Stimulated activated CD4-positive, alpha-beta T cell treated with anti-CD3 and anti-CD28 coated beads, Interleukin-2, amount 100 ng/mL, for 24 hours (primary cell): ENCODE results near the gene CLCN5.

Experiments used
- DNase-seq, 2 donors: peaks; one replicate each; pipeline ENCODE4 v3.0.0-alpha.2; 2020

CLCN5 gene

DNA sequence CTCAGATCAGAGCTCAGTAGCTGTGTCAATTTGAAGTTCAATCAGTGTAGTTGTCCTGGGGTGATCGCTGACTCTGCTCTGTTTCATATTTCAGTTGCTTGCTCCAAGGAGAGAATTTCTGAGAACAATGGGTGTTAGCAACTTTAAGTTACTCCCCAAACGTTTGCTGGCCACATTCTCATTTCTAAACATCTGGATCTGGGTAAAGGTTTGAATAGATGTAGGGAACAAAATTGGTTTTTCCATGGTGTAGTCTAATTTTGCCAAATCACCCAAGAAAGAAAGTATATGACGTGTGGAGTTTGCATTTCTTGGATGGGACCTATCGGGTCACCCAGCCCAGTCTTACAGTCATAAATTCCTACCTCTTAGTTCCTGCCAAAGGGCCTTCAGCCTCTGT, 174.7 kb downstream of the CLCN5 start:
- no peak for DNase-seq

DNA sequence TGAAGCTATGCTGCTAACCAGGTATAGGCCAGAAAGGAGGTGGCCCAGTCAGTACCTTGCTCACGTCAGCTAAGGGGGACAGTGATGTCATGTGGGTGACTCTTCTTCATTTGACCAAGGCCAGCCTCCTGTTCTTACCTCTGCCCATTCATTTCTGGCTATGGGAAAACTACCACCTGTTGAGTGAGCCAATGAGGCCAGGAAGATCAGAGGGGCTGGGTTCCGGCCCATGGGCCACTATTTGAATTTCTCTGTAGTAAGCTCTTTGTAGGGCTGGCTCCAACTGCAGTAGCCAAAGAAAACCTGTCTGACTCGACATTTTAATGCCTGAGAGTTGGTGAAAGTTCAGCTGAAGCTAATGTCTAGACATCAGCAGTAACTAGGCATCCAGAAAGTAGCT, 175.8 kb downstream of the CLCN5 start:
- DNase-seq, result no peak

DNA sequence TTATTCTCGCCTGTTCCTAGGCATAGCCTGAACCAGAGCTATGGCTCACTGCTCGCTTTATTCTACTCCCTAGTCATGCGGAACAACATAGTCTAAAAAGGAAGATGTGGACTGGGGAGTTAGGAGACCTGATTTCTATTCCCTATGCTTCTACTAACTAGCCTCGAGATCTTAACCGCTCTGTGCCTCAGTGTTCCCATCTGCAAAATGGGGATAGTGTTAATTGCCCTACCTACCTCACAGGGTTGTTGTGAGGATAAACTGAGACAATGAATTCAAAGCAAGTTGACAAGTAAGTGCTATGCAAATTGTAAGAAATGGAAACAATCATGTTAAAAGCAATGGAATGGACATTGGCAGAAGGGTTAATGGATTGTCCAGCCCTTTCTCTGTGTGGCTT, 176.4 kb downstream of the CLCN5 start:
- DNase-seq, result no peak

DNA sequence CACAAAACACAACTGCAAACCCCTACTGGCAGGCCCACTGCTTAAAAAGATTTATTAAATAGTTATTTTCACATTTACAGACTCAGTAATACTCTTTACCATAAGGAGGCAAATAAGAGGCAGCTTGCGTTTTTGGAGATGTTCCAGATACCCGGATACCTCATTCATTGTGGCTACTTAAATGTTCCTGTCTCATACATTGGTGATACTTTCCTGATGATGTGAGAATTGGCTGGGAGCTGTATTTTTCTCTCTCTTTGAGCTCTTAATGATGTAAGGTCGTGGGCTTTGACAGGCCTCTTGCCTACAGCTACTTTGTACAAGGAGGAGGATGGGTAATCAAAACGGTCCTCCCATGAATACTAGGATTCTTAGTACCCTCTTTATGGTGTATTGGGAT, 176.9 kb downstream of the CLCN5 start:
- no peak for DNase-seq

DNA sequence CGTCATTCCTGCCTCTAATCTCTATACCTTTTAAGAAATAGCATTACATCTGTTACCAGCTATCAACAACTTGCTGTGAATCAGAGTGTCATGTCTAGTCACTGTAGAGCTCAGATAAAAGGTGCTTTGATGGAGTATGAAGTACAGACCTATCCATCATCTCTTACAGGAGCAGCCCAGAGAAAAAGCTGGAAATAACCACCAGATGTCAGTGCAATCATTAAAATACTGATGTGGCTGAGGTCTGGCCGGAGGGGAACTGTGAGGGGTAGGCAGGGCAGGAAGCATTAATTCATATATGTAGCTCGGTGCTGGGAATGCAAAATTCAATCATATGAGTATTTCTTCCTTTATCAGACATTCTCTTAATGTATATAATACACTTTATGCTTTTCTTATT, 177.8 kb downstream of the CLCN5 start:
- DNase-seq, result no peak

DNA sequence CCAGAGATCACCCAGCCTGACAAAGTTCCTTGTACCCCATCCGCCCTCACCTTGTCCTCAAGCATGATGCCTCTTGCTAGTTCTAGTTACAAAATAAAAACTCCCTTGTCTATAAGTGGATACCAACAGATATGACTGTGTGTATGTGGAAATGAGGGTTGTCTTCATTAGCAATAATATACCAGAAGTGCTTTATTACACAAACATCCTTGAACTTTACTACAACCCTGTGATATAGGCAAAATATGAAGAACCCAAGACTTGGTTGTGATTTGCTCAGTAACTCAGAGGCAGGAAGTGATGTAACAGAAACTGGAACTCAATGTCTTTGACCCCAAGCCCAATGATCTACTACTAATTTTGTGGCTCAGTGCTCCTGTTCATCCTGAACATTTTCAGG, 180.8 kb downstream of the CLCN5 start:
- no peak for DNase-seq

DNA sequence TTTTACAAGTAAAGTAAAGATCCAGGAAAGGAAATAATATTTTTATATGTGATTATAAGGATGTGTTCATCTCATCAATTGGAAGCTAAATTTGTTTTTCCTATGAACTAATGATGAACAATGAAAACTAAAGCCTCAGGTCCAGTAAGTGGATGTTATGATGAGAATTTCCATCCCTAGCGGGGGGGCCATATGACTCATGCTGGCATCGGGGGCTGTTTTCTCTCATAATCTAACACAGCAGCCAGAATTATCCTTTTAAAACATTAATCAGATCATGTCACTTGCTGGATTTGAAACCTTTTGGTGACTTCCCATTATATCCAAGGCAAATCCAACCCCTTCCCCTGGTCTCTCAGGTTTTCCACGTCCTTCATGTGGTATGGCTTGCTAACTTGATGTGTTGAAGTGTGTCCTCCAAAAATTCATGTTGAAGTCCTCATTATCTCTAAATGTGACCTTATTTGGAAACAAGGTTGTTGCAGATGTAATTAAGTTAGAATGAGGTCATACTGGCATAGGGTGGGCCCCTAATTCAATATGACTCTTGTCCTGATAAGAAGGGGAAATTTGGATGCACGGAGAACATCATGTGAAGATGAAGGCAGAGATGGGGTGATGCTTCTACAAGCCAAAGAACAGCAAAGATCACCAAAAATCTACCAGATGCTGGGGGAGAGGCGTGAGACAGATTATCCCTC, 181.6 kb downstream of the CLCN5 start:
- no peak for DNase-seq

DNA sequence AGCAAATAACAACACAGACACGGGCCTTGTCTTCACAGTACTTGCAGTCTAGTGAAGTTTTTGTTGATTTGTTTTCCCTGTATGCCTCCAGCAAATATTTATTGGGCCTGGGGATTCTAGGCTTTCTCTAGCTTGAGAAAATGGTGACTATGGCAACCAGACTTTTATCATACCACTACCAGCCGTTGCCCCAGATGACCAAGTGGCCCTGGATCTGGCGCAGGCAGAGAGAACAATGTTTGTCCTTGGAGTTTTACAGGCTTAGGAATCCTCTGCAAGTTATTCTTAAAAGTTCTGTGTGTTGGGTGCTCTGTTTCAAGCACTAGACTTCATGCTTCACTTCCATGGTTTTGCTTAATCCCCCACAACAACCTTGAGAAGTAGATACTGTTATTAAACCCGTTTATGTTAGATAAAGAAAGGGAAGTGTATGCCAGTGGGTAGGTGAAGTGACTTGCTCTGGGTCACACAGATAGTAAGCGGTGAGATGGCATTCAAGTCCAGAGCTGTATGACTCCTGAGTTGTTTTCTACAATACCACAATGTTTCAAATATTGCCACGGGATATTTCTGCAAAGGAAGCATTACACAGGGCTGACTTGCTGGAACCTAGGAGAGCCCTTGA, 183.8 kb downstream of the CLCN5 start:
- DNase-seq, result no peak

DNA sequence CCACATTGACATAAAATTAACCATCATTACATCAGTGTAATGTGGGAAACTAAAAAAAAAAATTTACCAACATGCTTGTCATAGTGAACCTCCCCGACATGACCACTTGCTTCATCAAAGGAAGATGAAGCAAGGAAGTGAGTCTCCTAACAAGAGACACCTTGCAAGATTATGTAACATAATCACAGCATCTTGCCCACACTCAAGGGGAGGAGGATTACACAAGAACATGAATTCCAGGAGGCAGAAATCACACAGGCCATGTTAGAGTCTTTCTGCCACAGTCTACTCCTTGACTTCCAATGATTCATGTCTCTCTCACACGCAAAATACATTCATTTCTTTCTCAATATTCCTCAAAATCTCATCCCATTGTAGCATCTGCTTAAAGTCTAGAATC, 185.1 kb downstream of the CLCN5 start:
- no peak for DNase-seq

DNA sequence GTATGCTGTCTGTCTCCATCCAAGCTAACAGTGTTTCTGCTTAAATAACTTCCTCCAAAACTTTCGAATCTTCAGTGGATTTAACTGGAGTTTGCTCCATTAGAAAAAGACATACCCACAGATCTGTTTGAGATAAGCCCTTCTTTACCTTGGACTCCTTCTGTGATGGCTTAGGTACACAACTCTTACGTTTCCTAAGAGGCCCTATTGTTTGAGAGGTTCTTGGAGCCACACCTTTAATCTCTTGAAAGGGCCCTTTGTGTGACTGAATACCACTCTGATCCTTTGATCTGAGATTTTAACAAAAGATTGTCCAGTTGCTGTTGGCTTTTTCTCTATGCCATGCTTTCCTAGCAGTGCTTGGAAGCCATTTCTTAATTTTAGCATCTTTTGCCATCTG, 185.9 kb downstream of the CLCN5 start:
- no peak for DNase-seq

DNA sequence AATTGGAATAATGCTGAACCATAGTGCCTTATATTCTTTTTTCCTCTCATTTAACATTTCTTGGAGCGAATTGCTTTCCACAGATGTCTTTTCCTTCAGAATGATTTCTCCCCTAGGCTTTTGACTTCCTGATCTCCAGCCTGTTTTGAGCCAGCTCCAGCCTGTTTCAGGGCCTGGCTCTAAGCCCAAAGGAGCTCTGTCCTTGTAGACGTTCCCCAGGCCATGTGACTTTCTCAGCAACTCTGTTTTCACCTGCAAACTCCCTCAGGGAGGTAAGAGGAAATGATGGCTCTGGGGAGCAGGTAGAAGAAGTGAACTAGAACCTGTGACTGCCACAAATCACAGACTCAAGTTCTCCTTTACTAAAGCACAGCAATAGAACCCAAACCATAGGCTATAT, 189.3 kb downstream of the CLCN5 start:
- DNase-seq, result no peak

DNA sequence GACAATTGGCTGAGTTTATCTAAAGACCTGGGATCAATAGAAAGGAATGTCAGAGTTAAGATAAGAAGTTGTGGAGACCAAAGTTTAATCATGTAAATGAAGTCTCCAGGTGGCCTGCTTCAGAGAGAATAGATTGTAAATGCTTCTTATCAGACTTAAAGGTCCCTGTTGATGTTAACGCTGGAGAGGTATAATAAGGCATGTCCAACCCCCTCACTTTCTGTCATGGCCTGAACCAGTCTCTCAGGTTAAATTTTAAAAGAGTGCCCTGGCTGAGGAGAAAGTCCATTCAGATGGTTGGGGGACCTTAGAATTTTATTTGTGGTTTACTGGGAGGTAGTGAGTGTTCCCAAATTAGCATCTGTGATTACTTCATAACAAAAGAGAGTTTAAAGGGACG, 191.7 kb downstream of the CLCN5 start:
- DNase-seq, result no peak

DNA sequence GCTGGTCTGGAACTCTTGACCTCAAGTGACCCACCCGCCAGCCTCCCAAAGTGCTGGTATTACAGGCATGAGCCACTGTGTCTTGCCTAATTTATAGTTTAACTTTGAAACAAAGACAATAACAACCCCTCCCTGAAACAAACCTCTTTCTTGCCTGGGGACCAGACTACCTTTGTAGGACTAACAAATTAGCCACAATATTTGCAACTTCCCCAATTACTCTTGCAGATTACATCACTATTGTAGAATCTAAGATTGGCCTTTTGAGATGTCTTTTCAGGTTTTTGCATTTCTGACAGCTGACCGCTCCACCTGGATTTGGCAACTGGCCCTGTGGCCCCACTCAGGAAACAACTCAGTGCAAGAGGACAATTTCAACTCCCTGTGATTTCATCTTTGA, 193.6 kb downstream of the CLCN5 start:
- DNase-seq, result no peak

DNA sequence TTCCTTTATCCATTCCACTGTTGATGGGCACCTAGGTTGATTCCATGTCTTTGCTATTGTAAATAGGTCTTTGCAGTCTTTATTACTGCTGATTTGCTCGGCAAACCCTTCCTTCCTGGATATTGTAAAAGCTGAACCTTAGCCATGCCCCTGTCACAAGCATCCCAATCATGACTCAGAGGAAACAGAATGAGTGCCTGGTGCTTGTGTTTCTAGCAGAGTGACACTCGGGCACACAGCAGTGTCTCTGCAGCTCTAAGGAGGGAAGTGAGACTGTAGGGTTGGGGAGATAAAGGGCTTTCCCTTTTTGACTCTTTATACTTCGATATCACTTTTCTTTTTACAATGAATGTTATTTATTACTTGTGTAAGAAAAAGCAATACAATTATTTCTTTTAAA, 195.1 kb downstream of the CLCN5 start:
- no peak for DNase-seq

DNA sequence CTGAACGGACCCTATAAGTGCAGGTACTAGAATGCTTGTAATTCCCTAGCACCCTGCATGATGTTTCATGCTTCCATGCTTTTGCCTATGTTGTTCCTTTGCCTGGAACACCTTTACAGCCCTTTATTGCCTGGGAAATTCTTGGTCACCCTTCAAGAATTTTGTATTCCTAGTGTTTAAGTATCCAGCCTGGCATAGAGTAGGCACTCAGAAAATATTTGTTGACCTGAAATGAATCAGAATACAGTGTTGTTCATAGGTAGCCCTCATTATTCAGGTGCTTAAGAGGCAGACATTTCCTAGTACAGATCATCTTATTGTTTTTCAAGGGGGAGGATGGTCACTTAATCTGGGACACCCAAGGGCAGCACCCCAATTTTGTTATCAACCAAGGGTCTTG, 203.1 kb downstream of the CLCN5 start:
- DNase-seq, result no peak

DNA sequence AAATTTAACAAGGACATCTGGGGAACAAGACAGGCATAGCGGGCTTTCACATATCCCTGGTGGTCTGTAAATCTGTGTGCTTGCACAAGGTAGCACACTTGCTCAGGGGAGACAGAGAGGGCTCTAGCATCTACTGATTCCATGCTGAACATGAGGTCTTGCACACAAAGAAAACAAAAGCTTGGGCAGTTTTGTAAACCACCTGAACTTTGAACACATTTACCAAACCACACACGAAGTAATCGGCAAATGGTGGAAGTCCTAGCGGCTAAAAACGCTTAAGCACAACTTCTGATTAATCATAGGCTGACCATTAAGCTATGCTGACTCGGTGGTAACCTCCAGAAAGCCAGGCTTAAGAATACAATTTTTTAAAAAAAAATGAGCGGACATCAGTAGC, 225.6 kb downstream of the CLCN5 start:
- DNase-seq, result no peak
